K562 (cell line): ENCODE results near the gene PCCA. TPM values are rescaled to one million over a fixed set of nuclear protein-coding genes. Genes with fewer than 3 reads are reported as not detected.

ENCODE experiments used
- ATAC-seq: fragments of 200-7000 bp; cut with Tn5 transposase; 3 replicates; pipeline ENCODE4 v1.9.1; 2020; ENCODE audit warnings: moderate library complexity
- BruUV-seq: library from RNA; stranded (reverse); fragments of 400-500 nt; replicated peaks from 2 replicates; lab custom pipeline; 2021; lab: Mats Ljungman, UMichigan
- CTCF ChIA-PET: fragments of 300-600 bp; formaldehyde crosslinking; extraction: SDS; loops from one replicate; lab custom pipeline; 2021; ENCODE audit warnings: low intra/inter-chr PET ratio; lab: Yijun Ruan, JAX
- POLR2A ChIA-PET: fragments of 300-600, 350-650 bp; sonication (Branson Sonifier 250); formaldehyde crosslinking; extraction: SDS; loops from one replicate; lab custom pipeline; 2021; ENCODE audit warnings: antibody characterized with exemption, inconsistent platforms; lab: Yijun Ruan, JAX
- DNase-seq, 4 experiments: peaks; one replicate each; pipeline versions ENCODE4 v3.0.0 to v3.0.0-alpha.2; 2011 to 2018; ENCODE audit warnings: low spot score in 3 of 4, mixed read lengths in 3 of 4; ENCODE audit errors: extremely low read depth in 1 of 4
- FAIRE-seq: peaks from 2 replicates; lab custom pipeline; 2011; peaks lifted over from hg19 to GRCh38; lab: Jason Lieb, UNC
- H2AFZ ChIP-seq: 2 replicates; pipeline ENCODE4 v1.6.0; 2011; ENCODE audit warnings: low read depth, low read length, control low read depth, inconsistent platforms
- H3K27ac ChIP-seq: fragments of 200-600 bp; 3 replicates; pipeline ENCODE4 v1.8.0; 2011; ENCODE audit warnings: low read depth, mild to moderate bottlenecking, control low read depth, inconsistent platforms, low read length, moderate library complexity, mixed read lengths; ENCODE audit errors: extremely low read depth
- H3K27me3 ChIP-seq, 2 experiments: fragments of 300-600 bp in 1 of 2; 2 replicates in 1 of 2; 3 replicates in 1 of 2; pipeline versions ENCODE4 v1.6.0 to v1.8.0; 2011; ENCODE audit warnings: inconsistent platforms in 2 of 2, low read length in 2 of 2, mild to moderate bottlenecking in 1 of 2, mixed read lengths in 1 of 2, moderate library complexity in 1 of 2; ENCODE audit not compliant: control insufficient read depth in 2 of 2, insufficient read depth in 2 of 2
- H3K36me3 ChIP-seq: fragments of 300-600 bp; 3 replicates; pipeline ENCODE4 v1.8.0; 2011; ENCODE audit warnings: mild to moderate bottlenecking, low read length, inconsistent platforms; ENCODE audit not compliant: control insufficient read depth, insufficient read depth
- H3K4me1 ChIP-seq, 2 experiments: fragments of 200-600 bp in 1 of 2; replicated peaks in 1 of 2; 2 replicates in 1 of 2; 3 replicates in 1 of 2; pipeline versions ENCODE4 v1.5.1 to v1.8.0; 2011; ENCODE audit warnings: inconsistent platforms in 2 of 2, low read length in 2 of 2, mild to moderate bottlenecking in 1 of 2, mixed read lengths in 1 of 2, moderate library complexity in 1 of 2; ENCODE audit not compliant: control insufficient read depth in 2 of 2, insufficient read depth in 2 of 2
- H3K4me2 ChIP-seq: 2 replicates; pipeline ENCODE4 v1.6.1; 2011; ENCODE audit warnings: low read length, control low read depth, inconsistent platforms, mixed read lengths; ENCODE audit not compliant: insufficient read depth
- H3K4me3 ChIP-seq: fragments of 200-600 bp; sonication (generic), shearing (Covaris generic); 2 replicates; pipeline ENCODE4 v1.5.1; 2016; ENCODE audit warnings: control low read depth, inconsistent platforms
- H3K79me2 ChIP-seq: fragments of 200-600 bp; 3 replicates; pipeline ENCODE4 v1.8.0; 2011; ENCODE audit warnings: low read length, inconsistent platforms; ENCODE audit not compliant: control insufficient read depth, insufficient read depth
- H3K9ac ChIP-seq, 2 experiments: 2 replicates each; pipeline versions ENCODE4 v1.6.0 to v1.6.1; 2011; ENCODE audit warnings: low read depth in 2 of 2, low read length in 2 of 2, control low read depth in 1 of 2, inconsistent platforms in 1 of 2, mild to moderate bottlenecking in 1 of 2, mixed read lengths in 1 of 2; ENCODE audit not compliant: insufficient read depth in 1 of 2
- H3K9me1 ChIP-seq: one replicate; pipeline ENCODE4 v1.6.0; 2011; ENCODE audit warnings: inconsistent platforms, mild to moderate bottlenecking, low read length, moderate library complexity; ENCODE audit not compliant: control insufficient read depth, insufficient read depth
- H3K9me3 ChIP-seq: replicated peaks from 2 replicates; pipeline ENCODE4 v1.5.1; 2011; ENCODE audit warnings: low read depth, low read length, inconsistent platforms; ENCODE audit not compliant: control insufficient read depth, insufficient read depth
- H4K20me1 ChIP-seq: replicated peaks from 2 replicates; pipeline ENCODE4 v1.6.1; 2011; ENCODE audit warnings: low read length, inconsistent platforms, mixed read lengths; ENCODE audit not compliant: control insufficient read depth, insufficient read depth
- BRD9 ChIP-seq: fragments of 450-650 bp; IDR thresholded peaks from 2 replicates; pipeline ENCODE4 v1.6.1; 2018; ENCODE audit warnings: low read depth; ENCODE audit not compliant: partially characterized antibody
- CHD4 ChIP-seq: fragments of 200-600 bp; sonication (generic); IDR thresholded peaks from 3 replicates; pipeline ENCODE4 v1.6.1; 2012; ENCODE audit warnings: low read depth, mild to moderate bottlenecking, mixed read lengths, low read length, inconsistent platforms; ENCODE audit not compliant: insufficient read depth, insufficient replicate concordance, poor library complexity, severe bottlenecking
- CSDE1 ChIP-seq, 2 experiments: fragments of 450-650 bp; IDR thresholded peaks; 2 replicates each; pipeline ENCODE4 v1.6.1; 2016; ENCODE audit warnings: mild to moderate bottlenecking in 1 of 2
- GMEB1 ChIP-seq: fragments of 250-450 bp; sonication (Bioruptor Pico); IDR thresholded peaks from 2 replicates; pipeline ENCODE4 v1.4.0; 2020; ENCODE audit warnings: mild to moderate bottlenecking
- MTA1 ChIP-seq: fragments of 450-650 bp; IDR thresholded peaks from 2 replicates; pipeline ENCODE4 v1.6.1; 2017; ENCODE audit warnings: borderline replicate concordance
- NEUROD1 ChIP-seq: fragments of 150-350 bp; IDR thresholded peaks from 2 replicates; pipeline ENCODE4 v1.6.1; 2014; ENCODE audit warnings: borderline replicate concordance, low read length, low read depth; ENCODE audit not compliant: partially characterized antibody
- SAFB ChIP-seq: fragments of 200-400 bp; formaldehyde crosslinking; IDR thresholded peaks from 2 replicates; pipeline ENCODE4 v1.6.1; 2017; ENCODE audit warnings: low read depth, low read length, borderline replicate concordance
- ZNF311 ChIP-seq: fragments of 250-450 bp; sonication (Bioruptor Pico); IDR thresholded peaks from 2 replicates; pipeline ENCODE4 v1.4.0; 2020; ENCODE audit warnings: mild to moderate bottlenecking, moderate library complexity
- ZNF589 ChIP-seq: fragments of 200-800 bp; sonication (Bioruptor generic); IDR thresholded peaks from 2 replicates; pipeline ENCODE4 v1.6.1; 2016; ENCODE audit warnings: low read depth, missing genetic modification characterization, missing compliant biosample characterization
- ZNF592 ChIP-seq: fragments of 450-650 bp; IDR thresholded peaks from 2 replicates; pipeline ENCODE4 v1.6.1; 2017; ENCODE audit warnings: antibody characterized with exemption, mild to moderate bottlenecking
- WGBS: fragments of 100-300 bp; shearing (Covaris generic); methylation state at CpG from one replicate; pipeline ENCODE4 v1.1.6; 2016; ENCODE audit warnings: low coverage, mixed read lengths; ENCODE audit not compliant: insufficient coverage; ENCODE audit errors: missing lambda C conversion rate; 5-methylcytosine and 5-hydroxymethylcytosine counted together
- in situ Hi-C: fragments of 300-500 bp; cut with MboI; formaldehyde crosslinking; loops from 4 replicates; pipeline ENCODE4 v1.15.0; 2018; ENCODE audit warnings: inconsistent platforms, mixed read lengths
- intact Hi-C: fragments of 100-400 bp; cut with micrococcal nuclease; formaldehyde crosslinking; loops from 2 replicates; pipeline ENCODE4 v1.14.2; 2022
- polyA plus RNA-seq, 8 experiments: library from polyadenylated mRNA; depleted of rRNA in 4 of 8; stranded (reverse) in 5 of 8; unstranded in 3 of 8; fragments of >200 nt; fragmentation: Nextera tagmentation in 2 of 8; fragmentation: Illumina TruSeq in 1 of 8; extraction: Ambion mirVana in 2 of 8; extraction: Trizol in 1 of 8; gene quantifications; 2 replicates each; pipeline versions ENCODE4 v1.2.1 to v1.2.3, GENCODE V29; 2011 to 2014; ENCODE audit warnings: inconsistent platforms in 1 of 8, missing spikeins in 1 of 8
- total RNA-seq, 7 experiments: library from RNA; depleted of rRNA in 6 of 7; stranded (reverse); fragments of >200 nt in 6 of 7; fragmentation: Illumina TruSeq in 2 of 7; extraction: Trizol in 2 of 7; gene quantifications; 2 replicates each; pipeline versions ENCODE4 v1.2.1 to v1.2.3, GENCODE V29; 2011 to 2021; ENCODE audit warnings: low replicate concordance in 1 of 7
- TF ChIP-seq, protein P1 (sequence below): fragments of 450-650 bp; formaldehyde crosslinking; IDR thresholded peaks from 2 replicates; pipeline ENCODE4 v1.4.0; 2020; ENCODE audit warnings: mild to moderate bottlenecking, mixed read lengths
- TF ChIP-seq, protein P2 (sequence below): fragments of 450-650 bp; conservative IDR thresholded peaks from 2 replicates; pipeline ENCODE4 v1.6.1; 2016; ENCODE audit warnings: missing genetic modification characterization, low read depth, mild to moderate bottlenecking, control low read depth, missing compliant biosample characterization

The PCCA gene
- total and polyA plus RNA-seq, 9 of the 15 experiments (the other 6 are each of a cell fraction or from before 2014, with no cell fraction given), result 5.2 to 14.1 (median 9.7) TPM

- Histone ChIP-seq H3K9me3 (no peaks in the 10 kb centered on the region), H3K9me1 (no peaks in the 10 kb centered on the region), H4K20me1 (no peaks in the 10 kb centered on the region), H3K4me3 (no peak overlapping the region), H3K36me3 (no peaks in the 10 kb centered on the region), H3K4me1 (no peaks in the 10 kb centered on the region), H2AFZ (no peak overlapping the region), H3K27me3 (no peaks in the 10 kb centered on the region; a peak in 1 of 5 replicates), H3K79me2 (no peaks in the 10 kb centered on the region), H3K27ac (no peak overlapping the region), H3K4me2 (no peak overlapping the region), H3K9ac (no peak overlapping the region)
- ChIA-PET CTCF (no interaction called here), POLR2A (no interaction called here)
- ATAC-seq (no peak), FAIRE-seq (no peak), DNase-seq (no peak)
- 0% methylated on average over 3 of the region's 3 CpGs for WGBS
- no TSS peak for BruUV-seq
- intact Hi-C loops (no loop called here), in situ Hi-C loops (no loop called here)
- TF ChIP-seq SAFB, result no peak
- TF ChIP-seq, protein P1, sequence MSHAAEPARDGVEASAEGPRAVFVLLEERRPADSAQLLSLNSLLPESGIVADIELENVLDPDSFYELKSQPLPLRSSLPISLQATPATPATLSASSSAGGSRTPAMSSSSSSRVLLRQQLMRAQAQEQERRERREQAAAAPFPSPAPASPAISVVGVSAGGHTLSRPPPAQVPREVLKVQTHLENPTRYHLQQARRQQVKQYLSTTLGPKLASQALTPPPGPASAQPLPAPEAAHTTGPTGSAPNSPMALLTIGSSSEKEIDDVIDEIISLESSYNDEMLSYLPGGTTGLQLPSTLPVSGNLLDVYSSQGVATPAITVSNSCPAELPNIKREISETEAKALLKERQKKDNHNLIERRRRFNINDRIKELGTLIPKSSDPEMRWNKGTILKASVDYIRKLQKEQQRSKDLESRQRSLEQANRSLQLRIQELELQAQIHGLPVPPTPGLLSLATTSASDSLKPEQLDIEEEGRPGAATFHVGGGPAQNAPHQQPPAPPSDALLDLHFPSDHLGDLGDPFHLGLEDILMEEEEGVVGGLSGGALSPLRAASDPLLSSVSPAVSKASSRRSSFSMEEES (CRISPR knock-in tag), result no peak
- no peak for TF ChIP-seq ZNF589 (CRISPR knock-in tag)
- no peak for TF ChIP-seq GMEB1 (CRISPR knock-in tag)
- TF ChIP-seq, protein P2, sequence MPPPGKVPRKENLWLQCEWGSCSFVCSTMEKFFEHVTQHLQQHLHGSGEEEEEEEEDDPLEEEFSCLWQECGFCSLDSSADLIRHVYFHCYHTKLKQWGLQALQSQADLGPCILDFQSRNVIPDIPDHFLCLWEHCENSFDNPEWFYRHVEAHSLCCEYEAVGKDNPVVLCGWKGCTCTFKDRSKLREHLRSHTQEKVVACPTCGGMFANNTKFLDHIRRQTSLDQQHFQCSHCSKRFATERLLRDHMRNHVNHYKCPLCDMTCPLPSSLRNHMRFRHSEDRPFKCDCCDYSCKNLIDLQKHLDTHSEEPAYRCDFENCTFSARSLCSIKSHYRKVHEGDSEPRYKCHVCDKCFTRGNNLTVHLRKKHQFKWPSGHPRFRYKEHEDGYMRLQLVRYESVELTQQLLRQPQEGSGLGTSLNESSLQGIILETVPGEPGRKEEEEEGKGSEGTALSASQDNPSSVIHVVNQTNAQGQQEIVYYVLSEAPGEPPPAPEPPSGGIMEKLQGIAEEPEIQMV, result no peak
- TF ChIP-seq BRD9, result no peak
- no peak for TF ChIP-seq CSDE1 (IDR thresholded peaks at IDR 0.05)
- TF ChIP-seq ZNF592, result no peak
- TF ChIP-seq MTA1, result no peak
- no peak for TF ChIP-seq NEUROD1
- TF ChIP-seq ZNF311, result no peak
- no peak for TF ChIP-seq CHD4
Measured at GRCh38 chr13:100059827-100060226, 29.1 kb upstream of the PCCA start.
